ENCODE results near the gene SDR42E2. TPM values are rescaled to one million over a fixed set of nuclear protein-coding genes. Genes with fewer than 3 reads are reported as not detected.
"Not testable (repeated sequence)": the region's sequence is repeated elsewhere in the genome, so short reads cannot be mapped to it uniquely, and the experiment has no call there.

SDR42E2 gene
- total RNA-seq, 2 experiments from 2014 or later, result 0.29 TPM; not detected in 1

DNA sequence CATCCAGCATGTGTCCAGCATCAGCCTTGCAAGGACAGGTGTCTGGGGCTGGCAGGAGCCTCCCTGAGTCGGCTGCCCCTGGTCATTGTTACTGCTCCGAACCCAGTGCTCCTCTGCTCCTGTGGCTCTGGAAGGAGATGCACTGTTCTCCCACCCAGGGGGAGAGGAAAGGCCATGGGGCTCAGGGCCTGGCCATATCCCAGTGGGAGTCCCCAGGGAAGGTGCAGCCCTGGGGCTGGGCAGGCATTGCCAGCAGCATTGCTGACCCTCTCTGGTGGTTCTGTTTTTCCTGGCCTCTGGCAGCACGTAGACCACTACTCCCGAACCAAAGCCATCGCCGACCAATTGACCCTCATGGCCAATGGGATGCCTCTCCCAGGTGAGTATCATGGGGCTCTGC lies 9.6 kb downstream of the SDR42E2 start:
- Histone ChIP-seq H3K4me2 (ENCODE audit: low read length) (no peak overlapping the region), H3K27ac (ENCODE audit: low read depth, low read length, poor library complexity, severe bottlenecking) (no peak overlapping the region), H4K20me1 (ENCODE audit: insufficient read depth, low read length) (no peaks in the 10 kb centered on the region), H3K36me3 (ENCODE audit: insufficient read depth, low read length) (no peaks in the 10 kb centered on the region), H2AFZ (ENCODE audit: low read length) (no peak overlapping the region), H3K9me2 (ENCODE audit: insufficient read depth, low read length) (no peaks in the 10 kb centered on the region), H3K4me3 (ENCODE audit: low read depth, low read length, poor library complexity, severe bottlenecking) (no peak overlapping the region), H3K79me2 (ENCODE audit: insufficient read depth, low read depth, low read length) (no peaks in the 10 kb centered on the region), H3K4me1 (ENCODE audit: insufficient read depth, low read length, poor library complexity, severe bottlenecking) (no peaks in the 10 kb centered on the region), H3K9me3 (ENCODE audit: low read length) (0 out of 2 replicates have a peak, but pooled peaks cover 3% of the 10 kb centered on the region)
- CTCF ChIA-PET (ENCODE audit: unreplicated experiment), result no interaction called here
- POLR2A ChIA-PET, result no interaction called here
- intact Hi-C loops (cut with micrococcal nuclease; ENCODE audit: unreplicated experiment), result no loop called here
- no peak for DNase-seq (ENCODE audit: low spot score)
- TF ChIP-seq EZH2phosphoT487 (IDR thresholded peaks at IDR 0.05; ENCODE audit: borderline replicate concordance, low read depth, low read length), result no peak
- TF ChIP-seq, protein P1, sequence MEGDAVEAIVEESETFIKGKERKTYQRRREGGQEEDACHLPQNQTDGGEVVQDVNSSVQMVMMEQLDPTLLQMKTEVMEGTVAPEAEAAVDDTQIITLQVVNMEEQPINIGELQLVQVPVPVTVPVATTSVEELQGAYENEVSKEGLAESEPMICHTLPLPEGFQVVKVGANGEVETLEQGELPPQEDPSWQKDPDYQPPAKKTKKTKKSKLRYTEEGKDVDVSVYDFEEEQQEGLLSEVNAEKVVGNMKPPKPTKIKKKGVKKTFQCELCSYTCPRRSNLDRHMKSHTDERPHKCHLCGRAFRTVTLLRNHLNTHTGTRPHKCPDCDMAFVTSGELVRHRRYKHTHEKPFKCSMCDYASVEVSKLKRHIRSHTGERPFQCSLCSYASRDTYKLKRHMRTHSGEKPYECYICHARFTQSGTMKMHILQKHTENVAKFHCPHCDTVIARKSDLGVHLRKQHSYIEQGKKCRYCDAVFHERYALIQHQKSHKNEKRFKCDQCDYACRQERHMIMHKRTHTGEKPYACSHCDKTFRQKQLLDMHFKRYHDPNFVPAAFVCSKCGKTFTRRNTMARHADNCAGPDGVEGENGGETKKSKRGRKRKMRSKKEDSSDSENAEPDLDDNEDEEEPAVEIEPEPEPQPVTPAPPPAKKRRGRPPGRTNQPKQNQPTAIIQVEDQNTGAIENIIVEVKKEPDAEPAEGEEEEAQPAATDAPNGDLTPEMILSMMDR (conservative IDR thresholded peaks at IDR 0.05; ENCODE audit: low read length), result no peak
- no TSS peak for BruUV-seq (replicated peaks)

DNA sequence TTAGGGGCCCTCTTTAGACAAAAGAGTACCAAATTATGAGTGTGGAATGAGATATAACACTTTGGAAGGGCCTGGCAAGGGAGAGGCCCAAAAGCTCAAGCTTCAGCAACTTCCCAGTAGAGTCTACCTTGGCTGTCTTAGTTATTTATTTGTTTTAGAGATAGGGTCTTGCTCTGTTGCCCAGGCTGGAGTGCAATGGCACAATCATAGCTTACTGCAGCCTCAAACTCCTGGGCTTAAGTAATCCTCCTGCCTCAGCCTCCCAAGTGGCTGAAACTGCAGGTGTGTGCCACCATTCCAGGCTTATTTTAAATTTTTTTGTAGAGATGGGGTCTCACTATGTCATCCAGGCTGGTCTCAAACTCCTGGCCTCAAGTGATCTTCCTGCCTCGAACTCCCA lies 10.3 kb downstream of the SDR42E2 start:
- H4K20me1 ChIP-seq (ENCODE audit: insufficient read depth, low read length); H3K36me3 ChIP-seq (ENCODE audit: insufficient read depth, low read length); H3K79me2 ChIP-seq (ENCODE audit: insufficient read depth, low read depth, low read length); H3K4me1 ChIP-seq (ENCODE audit: insufficient read depth, low read length, poor library complexity, severe bottlenecking); CTCF ChIA-PET (ENCODE audit: unreplicated experiment); intact Hi-C loops (cut with micrococcal nuclease; ENCODE audit: unreplicated experiment); H3K4me3 ChIP-seq (ENCODE audit: low read depth, low read length, poor library complexity, severe bottlenecking); H3K9me2 ChIP-seq (ENCODE audit: insufficient read depth, low read length); DNase-seq (ENCODE audit: low spot score); H3K4me2 ChIP-seq (ENCODE audit: low read length); H3K27ac ChIP-seq (ENCODE audit: low read depth, low read length, poor library complexity, severe bottlenecking); POLR2A ChIA-PET; H3K9me3 ChIP-seq (ENCODE audit: low read length); BruUV-seq (replicated peaks); H2AFZ ChIP-seq (ENCODE audit: low read length): not testable (repeated sequence)

DNA sequence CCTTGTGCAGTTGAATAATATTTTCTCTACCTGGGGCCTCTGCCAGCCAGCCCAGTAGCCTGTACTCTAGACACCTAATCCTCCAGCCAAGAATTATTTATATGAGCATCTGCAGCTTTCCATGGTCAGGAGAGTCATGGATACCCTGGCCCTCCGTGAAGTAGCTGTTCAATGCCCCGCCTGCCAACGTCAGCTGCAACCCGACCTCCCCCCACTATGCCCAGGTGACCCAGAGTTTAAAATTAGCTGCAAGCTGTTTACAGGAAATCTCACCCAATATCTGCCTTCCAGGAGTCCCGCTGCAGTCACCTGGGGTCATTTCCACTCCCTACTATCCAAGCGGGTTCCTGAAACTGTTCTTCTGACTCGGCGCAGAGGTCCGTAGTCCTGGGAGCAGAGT lies 12.3 kb downstream of the SDR42E2 start:
- ChIA-PET POLR2A (interaction anchor here (0.5 kb wide), 2 partner anchors 9 to 114 kb away, joined by 3 read pairs; no protein-coding TSS in a partner anchor), CTCF (ENCODE audit: unreplicated experiment) (interaction anchor here (1.0 kb wide), 1 partner anchor 14 kb away, joined by 3 read pairs; no protein-coding TSS in a partner anchor)
- no peaks in the 10 kb centered on the region for H3K79me2 ChIP-seq (ENCODE audit: insufficient read depth, low read depth, low read length)
- no peaks in the 10 kb centered on the region for H3K9me3 ChIP-seq (ENCODE audit: low read length)
- no peak overlapping the region for H3K4me2 ChIP-seq (ENCODE audit: low read length)
- no TSS peak for BruUV-seq (replicated peaks)
- intact Hi-C loops (cut with micrococcal nuclease; ENCODE audit: unreplicated experiment), result no loop called here
- no peaks in the 10 kb centered on the region for H3K4me1 ChIP-seq (ENCODE audit: insufficient read depth, low read length, poor library complexity, severe bottlenecking)
- no peak overlapping the region for H3K4me3 ChIP-seq (ENCODE audit: low read depth, low read length, poor library complexity, severe bottlenecking)
- TF ChIP-seq EZH2phosphoT487 (IDR thresholded peaks at IDR 0.05; ENCODE audit: borderline replicate concordance, low read depth, low read length), result no peak
- TF ChIP-seq, protein P1 (conservative IDR thresholded peaks at IDR 0.05; ENCODE audit: low read length), result no peak
- H2AFZ ChIP-seq (ENCODE audit: low read length), result no peak overlapping the region
- no peak overlapping the region for H3K27ac ChIP-seq (ENCODE audit: low read depth, low read length, poor library complexity, severe bottlenecking)
- no peak for DNase-seq (ENCODE audit: low spot score)
- H3K36me3 ChIP-seq (ENCODE audit: insufficient read depth, low read length), result no peaks in the 10 kb centered on the region
- H3K9me2 ChIP-seq (ENCODE audit: insufficient read depth, low read length), result no peaks in the 10 kb centered on the region
- no peaks in the 10 kb centered on the region for H4K20me1 ChIP-seq (ENCODE audit: insufficient read depth, low read length)
